SK-N-SH (cell line): ENCODE results near the gene CLSTN2.

Experiments used
- ELF1 ChIP-seq: IDR thresholded peaks from 2 replicates; pipeline ENCODE4 v1.4.0; 2012
- EP300 ChIP-seq, 2 experiments: IDR thresholded peaks; 2 replicates each; pipeline versions ENCODE4 v1.4.0 to v1.6.1; 2012; ENCODE audit warnings: borderline replicate concordance in 1 of 2, low read depth in 1 of 2, low read length in 1 of 2
- EZH2phosphoT487 ChIP-seq: fragments of 200-600 bp; sonication (generic); IDR thresholded peaks from 2 replicates; pipeline ENCODE4 v1.6.1; 2017; ENCODE audit warnings: low read depth, mixed run types, mild to moderate bottlenecking, antibody characterized with exemption, moderate library complexity, borderline replicate concordance
- JUND ChIP-seq: IDR thresholded peaks from 2 replicates; pipeline ENCODE4 v1.4.0; 2012
- POLR2AphosphoS5 ChIP-seq: IDR thresholded peaks from 2 replicates; pipeline ENCODE4 v1.6.1; 2012; ENCODE audit warnings: low read depth, low read length
- SIN3A ChIP-seq: IDR thresholded peaks from 2 replicates; pipeline ENCODE4 v1.6.1; 2012; ENCODE audit warnings: low read depth, mild to moderate bottlenecking, low read length, moderate library complexity, borderline replicate concordance
- USF2 ChIP-seq: fragments of 150-350 bp; IDR thresholded peaks from 2 replicates; pipeline ENCODE4 v1.6.1; 2017; ENCODE audit warnings: antibody characterized with exemption, low read length, low read depth, borderline replicate concordance
- TF ChIP-seq, protein P1 (sequence below): fragments of 200-600 bp; sonication (generic); IDR thresholded peaks from 2 replicates; pipeline ENCODE4 v1.6.1; 2017; ENCODE audit warnings: antibody characterized with exemption, mild to moderate bottlenecking, moderate library complexity

- TF ChIP-seq POLR2AphosphoS5 (no peak), EP300 (IDR thresholded peaks at IDR 0.05; ENCODE audit: borderline replicate concordance in 1 of 2, low read depth in 1 of 2, low read length in 1 of 2) (no peak), JUND (no peak), EZH2phosphoT487 (no peak), ELF1 (no peak), USF2 (no peak), SIN3A (no peak)
- TF ChIP-seq, protein P1, sequence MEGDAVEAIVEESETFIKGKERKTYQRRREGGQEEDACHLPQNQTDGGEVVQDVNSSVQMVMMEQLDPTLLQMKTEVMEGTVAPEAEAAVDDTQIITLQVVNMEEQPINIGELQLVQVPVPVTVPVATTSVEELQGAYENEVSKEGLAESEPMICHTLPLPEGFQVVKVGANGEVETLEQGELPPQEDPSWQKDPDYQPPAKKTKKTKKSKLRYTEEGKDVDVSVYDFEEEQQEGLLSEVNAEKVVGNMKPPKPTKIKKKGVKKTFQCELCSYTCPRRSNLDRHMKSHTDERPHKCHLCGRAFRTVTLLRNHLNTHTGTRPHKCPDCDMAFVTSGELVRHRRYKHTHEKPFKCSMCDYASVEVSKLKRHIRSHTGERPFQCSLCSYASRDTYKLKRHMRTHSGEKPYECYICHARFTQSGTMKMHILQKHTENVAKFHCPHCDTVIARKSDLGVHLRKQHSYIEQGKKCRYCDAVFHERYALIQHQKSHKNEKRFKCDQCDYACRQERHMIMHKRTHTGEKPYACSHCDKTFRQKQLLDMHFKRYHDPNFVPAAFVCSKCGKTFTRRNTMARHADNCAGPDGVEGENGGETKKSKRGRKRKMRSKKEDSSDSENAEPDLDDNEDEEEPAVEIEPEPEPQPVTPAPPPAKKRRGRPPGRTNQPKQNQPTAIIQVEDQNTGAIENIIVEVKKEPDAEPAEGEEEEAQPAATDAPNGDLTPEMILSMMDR, result no peak
These were observed 50.6 kb downstream of the CLSTN2 start for GRCh38 chr3:139985576-139985975.
